Fibroblast of skin of right biceps (primary cell): ENCODE data around the gene APBB2.

Source experiments
- DNase-seq: peaks from one replicate; pipeline ENCODE4 v3.0.0-alpha.2; 2013

The APBB2 gene

GRCh38 chr4:40962551-40963180, 251.7 kb downstream of the APBB2 start:
- peak; percentile 56 for DNase-seq

- peak; percentile 50 for DNase-seq
Measured at GRCh38 chr4:40960941-40961340, 253.4 kb downstream of the APBB2 start.

GRCh38 chr4:40957281-40957680, 257.1 kb downstream of the APBB2 start:
- peak; percentile 56 for DNase-seq

GRCh38 chr4:40956721-40957255, 257.6 kb downstream of the APBB2 start:
- DNase-seq: peak; percentile 36

- no peak for DNase-seq
Measured at GRCh38 chr4:40954088-40954668, 260.2 kb downstream of the APBB2 start.

GRCh38 chr4:40953283-40954087, 260.9 kb downstream of the APBB2 start:
- DNase-seq: no peak

GRCh38 chr4:40952672-40953071, 261.7 kb downstream of the APBB2 start:
- DNase-seq: no peak

- DNase-seq: no peak
Measured at GRCh38 chr4:40952217-40952616, 262.1 kb downstream of the APBB2 start.

GRCh38 chr4:40951026-40951425, 263.3 kb downstream of the APBB2 start:
- no peak for DNase-seq

- no peak for DNase-seq
Measured at GRCh38 chr4:40949358-40950100, 264.8 kb downstream of the APBB2 start.

- DNase-seq: no peak
Measured at GRCh38 chr4:40948014-40948413, 266.3 kb downstream of the APBB2 start.

GRCh38 chr4:40946652-40947051, 267.7 kb downstream of the APBB2 start:
- no peak for DNase-seq

- no peak for DNase-seq
Measured at GRCh38 chr4:40940756-40941155, 273.6 kb downstream of the APBB2 start.

- peak; percentile 65 for DNase-seq
Measured at GRCh38 chr4:40940317-40940741, 274.0 kb downstream of the APBB2 start.

GRCh38 chr4:40939856-40940255, 274.5 kb downstream of the APBB2 start:
- peak; percentile 19 for DNase-seq

- no peak for DNase-seq
Measured at GRCh38 chr4:40938337-40938736, 276.0 kb downstream of the APBB2 start.

- no peak for DNase-seq
Measured at GRCh38 chr4:40937140-40937725, 277.1 kb downstream of the APBB2 start.

GRCh38 chr4:40934676-40935075, 279.7 kb downstream of the APBB2 start:
- no peak for DNase-seq

GRCh38 chr4:40933272-40934053, 280.9 kb downstream of the APBB2 start:
- DNase-seq: peak; percentile 26

- no peak for DNase-seq
Measured at GRCh38 chr4:40931841-40932240, 282.5 kb downstream of the APBB2 start.

- no peak for DNase-seq
Measured at GRCh38 chr4:40931238-40931637, 283.1 kb downstream of the APBB2 start.

- no peak for DNase-seq
Measured at GRCh38 chr4:40927074-40927473, 287.3 kb downstream of the APBB2 start.
